Measurements from ENCODE around the gene ZNF695. TPM values are rescaled to one million over a fixed set of nuclear protein-coding genes. Genes with fewer than 3 reads are reported as not detected.

Gene ZNF695
- total RNA-seq, 1 donor, result 0.72 TPM

DNA sequence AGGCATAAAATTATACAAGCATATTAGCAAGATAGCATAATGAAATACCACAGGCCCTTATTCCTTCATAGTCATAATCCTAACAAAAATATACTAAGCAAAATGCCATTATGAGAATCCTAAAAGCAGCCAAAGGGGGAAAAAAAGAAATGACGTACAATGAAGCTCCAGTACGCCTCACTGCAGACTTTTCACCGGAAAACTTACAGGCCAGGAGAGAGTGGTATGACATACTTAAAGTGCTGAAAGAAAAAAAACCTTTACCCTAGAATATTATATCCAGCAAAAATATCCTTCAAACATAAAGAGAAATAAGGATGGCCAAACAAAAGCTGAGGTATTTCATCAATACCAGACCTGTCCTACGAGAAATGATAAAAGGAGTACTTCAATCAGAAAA lies 19.5 kb downstream of the ZNF695 start:
- Histone ChIP-seq H3K27me3 (ENCODE audit: insufficient read depth, low read length) (no peaks in the 10 kb centered on the region), H3K36me3 (ENCODE audit: insufficient read depth, low read length) (peaks cover 12% of the 10 kb centered on the region)
- DNase-seq (ENCODE audit: insufficient read length, low spot score, missing footprints), result no peak

GRCh38 chr1:246987083-246987690 lies 20.7 kb downstream of the ZNF695 start:
- peaks cover 31% of the 10 kb centered on the region for H3K9me3 ChIP-seq (ENCODE audit: low read depth, low read length)
- no peaks in the 10 kb centered on the region for H3K4me1 ChIP-seq (ENCODE audit: insufficient read depth, low read length)
- no peak for DNase-seq (ENCODE audit: insufficient read length, low spot score, missing footprints)
- H3K4me3 ChIP-seq (ENCODE audit: insufficient read depth, low read length), result no peak overlapping the region
- H3K79me2 ChIP-seq (ENCODE audit: insufficient read depth, low read length), result no peaks in the 10 kb centered on the region
- H3K27ac ChIP-seq (ENCODE audit: low read depth, low read length), result no peak overlapping the region
- H3K36me3 ChIP-seq (ENCODE audit: insufficient read depth, low read length), result peaks cover 9% of the 10 kb centered on the region
- H2AFZ ChIP-seq (ENCODE audit: low read length), result no peak overlapping the region
- TF ChIP-seq CTCF (IDR thresholded peaks at IDR 0.05; ENCODE audit: extremely low read depth, low read depth, low read length), result no peak
- no peaks in the 10 kb centered on the region for H3K27me3 ChIP-seq (ENCODE audit: insufficient read depth, low read length)
- H4K20me1 ChIP-seq (ENCODE audit: insufficient read depth, low read length), result no peaks in the 10 kb centered on the region
- no peak overlapping the region for H3K4me2 ChIP-seq (ENCODE audit: insufficient read depth, low read length)

More for the DNA sequence above, 19.5 kb downstream of the ZNF695 start:
- no peak overlapping the region for H3K4me3 ChIP-seq (ENCODE audit: insufficient read depth, low read length)
- H2AFZ ChIP-seq (ENCODE audit: low read length), result no peak overlapping the region
- H3K4me2 ChIP-seq (ENCODE audit: insufficient read depth, low read length), result no peak overlapping the region
- peaks cover 31% of the 10 kb centered on the region for H3K9me3 ChIP-seq (ENCODE audit: low read depth, low read length)
- TF ChIP-seq CTCF (IDR thresholded peaks at IDR 0.05; ENCODE audit: extremely low read depth, low read depth, low read length), result no peak
- H4K20me1 ChIP-seq (ENCODE audit: insufficient read depth, low read length), result no peaks in the 10 kb centered on the region
- no peaks in the 10 kb centered on the region for H3K4me1 ChIP-seq (ENCODE audit: insufficient read depth, low read length)
- H3K79me2 ChIP-seq (ENCODE audit: insufficient read depth, low read length), result no peaks in the 10 kb centered on the region
- H3K27ac ChIP-seq (ENCODE audit: low read depth, low read length), result no peak overlapping the region

DNA sequence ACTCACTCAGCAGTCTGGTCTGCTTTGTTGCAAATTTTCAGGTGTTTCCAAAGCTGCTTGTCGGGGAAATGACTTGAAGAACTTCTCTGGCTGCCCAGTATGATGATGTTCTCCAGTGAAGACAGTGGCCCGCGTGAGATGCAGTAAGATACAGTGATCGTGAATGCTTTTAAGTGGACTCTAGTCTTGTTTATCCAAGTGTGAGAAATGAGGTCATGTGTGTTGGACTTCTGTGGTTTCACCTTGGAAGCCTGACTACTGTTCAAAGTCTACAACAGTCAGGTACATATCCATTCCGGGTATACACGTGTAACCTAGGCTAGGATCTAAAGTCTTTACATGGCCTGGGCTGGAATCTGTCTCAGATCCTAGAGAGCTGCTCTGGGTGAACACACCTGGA lies 29.1 kb downstream of the ZNF695 start:
- no peak for TF ChIP-seq CTCF (IDR thresholded peaks at IDR 0.05; ENCODE audit: extremely low read depth, low read depth, low read length)
- Histone ChIP-seq H3K36me3 (ENCODE audit: insufficient read depth, low read length) (no peaks in the 10 kb centered on the region), H3K4me3 (ENCODE audit: insufficient read depth, low read length) (no peak overlapping the region)

GRCh38 chr1:246978281-246978680 lies 29.6 kb downstream of the ZNF695 start:
- H2AFZ ChIP-seq (ENCODE audit: low read length), result no peak overlapping the region
- no peak for TF ChIP-seq CTCF (IDR thresholded peaks at IDR 0.05; ENCODE audit: extremely low read depth, low read depth, low read length)

More for the DNA sequence above, 29.1 kb downstream of the ZNF695 start:
- peaks cover 13% of the 10 kb centered on the region for H3K9me3 ChIP-seq (ENCODE audit: low read depth, low read length)
- H4K20me1 ChIP-seq (ENCODE audit: insufficient read depth, low read length), result no peaks in the 10 kb centered on the region
- DNase-seq (ENCODE audit: insufficient read length, low spot score, missing footprints), result no peak
- no peak overlapping the region for H3K27ac ChIP-seq (ENCODE audit: low read depth, low read length)
- no peaks in the 10 kb centered on the region for H3K27me3 ChIP-seq (ENCODE audit: insufficient read depth, low read length)
- H2AFZ ChIP-seq (ENCODE audit: low read length), result no peak overlapping the region
- no peaks in the 10 kb centered on the region for H3K4me1 ChIP-seq (ENCODE audit: insufficient read depth, low read length)
- H3K79me2 ChIP-seq (ENCODE audit: insufficient read depth, low read length), result no peaks in the 10 kb centered on the region
- no peak overlapping the region for H3K4me2 ChIP-seq (ENCODE audit: insufficient read depth, low read length)

More at GRCh38 chr1:246978281-246978680, 29.6 kb downstream of the ZNF695 start:
- Histone ChIP-seq H3K4me2 (ENCODE audit: insufficient read depth, low read length) (no peak overlapping the region), H3K79me2 (ENCODE audit: insufficient read depth, low read length) (no peaks in the 10 kb centered on the region), H3K9me3 (ENCODE audit: low read depth, low read length) (peaks cover 11% of the 10 kb centered on the region), H3K36me3 (ENCODE audit: insufficient read depth, low read length) (no peaks in the 10 kb centered on the region), H4K20me1 (ENCODE audit: insufficient read depth, low read length) (no peaks in the 10 kb centered on the region), H3K4me3 (ENCODE audit: insufficient read depth, low read length) (no peak overlapping the region), H3K27me3 (ENCODE audit: insufficient read depth, low read length) (no peaks in the 10 kb centered on the region), H3K4me1 (ENCODE audit: insufficient read depth, low read length) (no peaks in the 10 kb centered on the region), H3K27ac (ENCODE audit: low read depth, low read length) (no peak overlapping the region)
- no peak for DNase-seq (ENCODE audit: insufficient read length, low spot score, missing footprints)
